Adrenal gland (tissue), 12 donors: ENCODE data around the gene TRIP6. TPM values are rescaled to one million over a fixed set of nuclear protein-coding genes. Genes with fewer than 3 reads are reported as not detected.
A peak's percentile ranks its signal among the peaks of the same experiment; 100 is the strongest.

ENCODE experiments used
- DNase-seq, 7 donors: peaks; one replicate each; pipeline ENCODE4 v3.0.0-alpha.2; 2019 to 2020
- H3K27ac ChIP-seq, 5 donors: fragments of 200-600 bp; sonication (generic) in 4 of 5; 1 replicate in 3 of 5; 2 replicates in 2 of 5; pipeline versions ENCODE4 v1.5.1 to v1.8.0; 2016 to 2020; ENCODE audit warnings: mild to moderate bottlenecking in 1 of 5
- H3K27me3 ChIP-seq: fragments of 200-600 bp; 2 replicates; pipeline ENCODE4 v1.8.0; 2021
- H3K36me3 ChIP-seq, 2 donors: fragments of 200-600 bp; replicated peaks in 1 of 2; 1 replicate in 1 of 2; 2 replicates in 1 of 2; pipeline versions ENCODE4 v1.5.1 to v1.8.0; 2018 to 2022
- H3K4me1 ChIP-seq, 2 donors: fragments of 200-600 bp; replicated peaks in 1 of 2; 1 replicate in 1 of 2; 2 replicates in 1 of 2; pipeline versions ENCODE4 v1.5.1 to v1.8.0; 2018 to 2021
- H3K4me3 ChIP-seq, 4 donors: fragments of 200-600 bp; sonication (generic) in 3 of 4; one replicate each; pipeline ENCODE4 v1.5.1; 2016 to 2018
- H3K9me3 ChIP-seq, 3 donors: fragments of 200-600 bp; sonication (generic) in 1 of 3; replicated peaks in 1 of 3; 1 replicate in 2 of 3; 2 replicates in 1 of 3; pipeline versions ENCODE4 v1.5.1 to v1.8.0; 2016 to 2021
- CTCF ChIP-seq, 6 experiments: fragments of 450-650 bp in 4 of 6; fragments of 200-600 bp in 2 of 6; sonication (generic) in 1 of 6; IDR thresholded peaks; 1 replicate in 5 of 6; 2 replicates in 1 of 6; pipeline versions ENCODE4 v1.5.1 to v1.8.0; 2016 to 2021; ENCODE audit warnings: antibody characterized with exemption in 6 of 6, mild to moderate bottlenecking in 2 of 6, moderate library complexity in 1 of 6
- POLR2A ChIP-seq, 2 donors: fragments of 450-650 bp; IDR thresholded peaks; one replicate each; pipeline ENCODE4 v1.6.1; 2017; ENCODE audit warnings: antibody characterized with exemption in 2 of 2, mild to moderate bottlenecking in 2 of 2, moderate library complexity in 1 of 2
- WGBS, 4 donors: extraction: QIAGEN DNeasy Blood & Tissue Kit in 2 of 4; methylation state at CpG; one replicate each; pipeline versions ENCODE4 v1.1.5 to v1.1.7; 2013 to 2017; 5-methylcytosine and 5-hydroxymethylcytosine counted together
- intact Hi-C, 2 donors: fragments of 100-400 bp; cut with DNase I; formaldehyde crosslinking; loops; one replicate each; pipeline versions ENCODE4 v1.14.1 to v1.15.0; 2022 to 2023
- polyA plus RNA-seq, 3 donors: library from polyadenylated mRNA; stranded (reverse); fragments of 200-250 nt in 2 of 3; fragments of 350-450 nt in 1 of 3; fragmentation: Illumina TruSeq in 1 of 3; extraction: RNeasy Lipid Tissue Mini Kit (QIAGEN cat#74804) in 1 of 3; gene quantifications; one replicate each; pipeline ENCODE4 v1.2.3, GENCODE V29; 2013 to 2014
- total RNA-seq, 9 donors: library from RNA; depleted of rRNA in 4 of 9; stranded (reverse); fragments of >200 nt in 4 of 9; fragments of 120-200 nt in 1 of 9; fragmentation: NEBNext Ultra II Directional in 1 of 9; extraction: Animal tissue kit (Norgen Biotek cat#: 25700) in 1 of 9; gene quantifications; one replicate each; pipeline versions ENCODE4 v1.1.0 to v1.2.4, GENCODE V29; 2013 to 2023
- donor health status: healthy with polysubstance abuse.
- donor health status: Bipolar disorder and iron deficiency.
- donor health status: DM: yes; HTN: yes; CAD: no.
- donor health status: DM: no; HTN: no; CAD: no.
- donor health status: DM: no; HTN: no; CAD: no.
- donor health status: DM: yes; HTN: yes; CAD: no.

Gene TRIP6
- total and polyA plus RNA-seq, 12 donors, result 6.1 to 105 (median 69.2) TPM

DNA sequence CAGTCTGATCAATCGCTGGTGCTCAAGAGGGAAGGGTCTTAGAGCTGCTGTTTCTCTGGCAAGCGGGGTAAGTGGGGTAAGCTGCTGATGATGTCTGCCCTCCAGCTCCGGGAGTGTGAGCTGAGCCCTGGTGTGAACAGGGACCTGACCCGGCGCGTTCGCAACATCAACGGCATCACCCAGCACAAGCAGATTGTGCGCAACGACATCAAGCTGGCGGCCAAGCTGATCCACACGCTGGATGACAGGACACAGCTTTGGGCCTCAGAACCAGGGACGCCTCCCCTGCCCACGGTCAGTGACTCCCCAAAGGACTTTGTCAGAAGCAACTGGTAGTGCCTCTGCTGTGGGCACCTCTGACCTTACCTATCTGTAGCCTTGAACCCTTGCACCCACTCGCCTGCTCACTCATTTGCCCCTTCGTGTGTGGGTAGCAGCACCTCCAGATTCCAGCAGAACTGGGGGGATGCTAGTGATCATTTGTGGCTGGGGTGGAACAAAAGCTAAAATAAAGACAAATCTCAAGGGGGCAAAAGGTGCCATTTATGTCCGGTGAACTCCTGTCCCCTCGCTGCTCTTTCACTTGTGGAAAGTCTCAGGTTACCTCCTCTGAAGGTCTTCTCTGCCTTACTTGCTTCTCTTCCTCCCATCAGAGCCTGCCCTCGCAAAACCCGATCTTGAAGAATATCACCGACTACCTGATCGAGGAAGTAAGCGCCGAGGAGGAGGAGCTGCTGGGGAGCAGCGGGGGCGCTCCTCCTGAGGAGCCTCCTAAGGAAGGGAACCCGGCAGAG is 19.2 kb downstream of the TRIP6 start:
- no peak overlapping the region for H3K4me3 ChIP-seq
- WGBS, 4 donors, result 85 to 90% (median 87%) methylated on average over 23 to 27 of the region's 27 CpGs
- TF ChIP-seq POLR2A (IDR thresholded peaks at IDR 0.05) (no peak), CTCF (IDR thresholded peaks at IDR 0.05) (no peak)
- H3K4me1 ChIP-seq, result peaks cover 16 to 33% of the 10 kb centered on the region in 2 donors
- H3K36me3 ChIP-seq, result peaks cover 0 to 71% of the 10 kb centered on the region in 2 donors
- no peaks in the 10 kb centered on the region for H3K27me3 ChIP-seq
- peak in 1 of 7 donors; percentile 18 for DNase-seq
- no peak overlapping the region for H3K27ac ChIP-seq
- no peaks in the 10 kb centered on the region for H3K9me3 ChIP-seq
- intact Hi-C loops, result no loop called here

GRCh38 chr7:100886936-100887515 is 19.8 kb downstream of the TRIP6 start:
- no peak for DNase-seq

DNA sequence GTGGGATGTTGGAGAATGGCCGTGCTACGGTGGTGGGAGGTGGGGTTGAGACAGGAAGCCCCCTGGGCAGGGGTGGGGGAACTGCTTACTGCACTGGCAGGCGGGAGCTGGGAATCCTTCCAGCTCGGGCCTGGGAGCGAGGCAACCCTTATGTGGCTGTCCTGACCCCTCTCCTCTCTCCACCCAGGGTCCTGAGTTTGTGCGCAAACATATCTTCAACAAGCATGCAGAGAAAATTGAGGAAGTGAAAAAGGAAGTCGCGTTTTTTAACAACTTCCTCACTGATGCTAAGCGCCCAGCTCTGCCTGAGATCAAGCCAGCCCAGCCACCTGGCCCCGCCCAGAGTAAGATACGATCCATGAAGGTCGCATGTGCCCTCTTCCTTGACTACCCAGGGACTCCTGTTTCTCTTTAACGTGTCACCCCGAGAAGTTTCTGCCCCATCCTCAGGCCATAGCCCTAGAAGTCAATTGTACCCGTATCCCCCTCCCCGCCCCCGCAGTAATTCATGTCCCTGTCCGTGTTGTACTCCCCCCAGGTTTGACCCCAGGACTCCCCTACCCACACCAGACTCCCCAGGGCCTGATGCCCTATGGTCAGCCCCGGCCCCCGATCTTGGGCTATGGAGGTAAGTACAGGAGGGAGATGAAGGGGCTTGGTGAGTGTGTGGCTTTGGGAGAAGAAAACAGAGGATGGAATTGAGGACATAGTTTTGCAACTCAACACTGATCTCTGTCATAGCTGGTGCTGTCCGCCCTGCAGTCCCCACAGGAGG is 20.5 kb downstream of the TRIP6 start:
- H3K4me1 ChIP-seq, result peaks cover 16 to 35% of the 10 kb centered on the region in 2 donors
- H3K36me3 ChIP-seq, result peaks cover 0 to 58% of the 10 kb centered on the region in 2 donors

More at GRCh38 chr7:100886936-100887515, 19.8 kb downstream of the TRIP6 start:
- intact Hi-C loops, result no loop called here
- no peaks in the 10 kb centered on the region for H3K27me3 ChIP-seq
- no peak overlapping the region for H3K4me3 ChIP-seq
- H3K9me3 ChIP-seq, result no peaks in the 10 kb centered on the region
- peaks cover 16 to 35% of the 10 kb centered on the region in 2 donors for H3K4me1 ChIP-seq
- peak overlapping the region in 1 of 5 donors; percentile 72 for H3K27ac ChIP-seq
- TF ChIP-seq CTCF (IDR thresholded peaks at IDR 0.05) (no peak), POLR2A (IDR thresholded peaks at IDR 0.05) (no peak)
- H3K36me3 ChIP-seq, result peaks cover 0 to 64% of the 10 kb centered on the region in 2 donors
- WGBS, 4 donors, result 74 to 82% (median 80%) methylated on average over 22 to 25 of the region's 25 CpGs

More for the DNA sequence above, 20.5 kb downstream of the TRIP6 start:
- Histone ChIP-seq H3K27me3 (no peaks in the 10 kb centered on the region), H3K4me3 (no peak overlapping the region), H3K27ac (peak overlapping the region in 3 of 5 donors; percentile 37 to 80 (median 72)), H3K9me3 (no peaks in the 10 kb centered on the region)
- TF ChIP-seq POLR2A (IDR thresholded peaks at IDR 0.05) (no peak), CTCF (IDR thresholded peaks at IDR 0.05) (no peak)
- 54 to 66% (median 59%) methylated on average over 16 to 21 of the region's 21 CpGs for WGBS, 4 donors
- intact Hi-C loops, result no loop called here
- peak in 2 of 7 donors; percentile 30 to 40 for DNase-seq
